Nephron (organoid): Measurements from ENCODE around the gene SCTR.

Source experiments
- H3K27ac Mint-ChIP-seq, 3 experiments: 2 replicates each; pipeline ENCODE4 v1.8.0; 2020; ENCODE audit warnings: mixed read lengths in 3 of 3, mild to moderate bottlenecking in 2 of 3, moderate library complexity in 1 of 3
- H3K27me3 Mint-ChIP-seq: 2 replicates; pipeline ENCODE4 v1.8.0; 2021; ENCODE audit warnings: low read depth, mild to moderate bottlenecking, moderate library complexity, mixed read lengths
- H3K36me3 Mint-ChIP-seq: 2 replicates; pipeline ENCODE4 v1.8.0; 2020; ENCODE audit warnings: low read depth, mixed read lengths
- H3K4me1 Mint-ChIP-seq: 2 replicates; pipeline ENCODE4 v1.8.0; 2020; ENCODE audit warnings: mixed read lengths
- H3K4me3 Mint-ChIP-seq, 3 experiments: 2 replicates each; pipeline ENCODE4 v1.8.0; 2020; ENCODE audit warnings: mild to moderate bottlenecking in 3 of 3, mixed read lengths in 3 of 3, moderate library complexity in 2 of 3
- H3K9me3 Mint-ChIP-seq: 2 replicates; pipeline ENCODE4 v1.8.0; 2020; ENCODE audit warnings: mixed read lengths
- TF ChIP-seq, protein P1 (sequence below), 3 experiments: fragments of 200-600 bp; sonication (generic); IDR thresholded peaks; one replicate each; pipeline ENCODE4 v1.5.0; 2021; ENCODE audit warnings: antibody characterized with exemption in 3 of 3; ENCODE audit not compliant: unreplicated experiment in 3 of 3

SCTR gene

DNA sequence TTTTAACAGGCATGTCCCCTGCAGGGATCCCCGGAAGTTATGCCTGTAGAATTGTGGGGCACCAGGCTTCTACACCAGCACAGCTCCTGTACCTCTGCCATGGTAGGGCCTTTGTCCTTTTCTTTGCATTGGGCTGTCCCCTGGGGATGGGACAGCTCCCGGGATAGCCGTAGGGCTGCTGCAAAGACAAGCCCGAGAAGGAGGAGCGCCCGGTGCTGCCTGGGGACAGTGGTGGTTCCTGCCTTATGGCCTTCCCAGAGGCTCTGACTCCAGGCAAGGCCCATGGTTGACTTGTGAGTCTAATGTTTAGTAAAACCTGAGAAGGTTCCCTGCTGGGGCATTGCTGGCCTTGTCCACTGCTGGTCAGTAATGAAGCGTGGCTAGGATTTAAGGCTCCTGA, 61.7 kb downstream of the SCTR start:
- no peaks in the 10 kb centered on the region for H3K36me3 Mint-ChIP-seq
- TF ChIP-seq, protein P1, sequence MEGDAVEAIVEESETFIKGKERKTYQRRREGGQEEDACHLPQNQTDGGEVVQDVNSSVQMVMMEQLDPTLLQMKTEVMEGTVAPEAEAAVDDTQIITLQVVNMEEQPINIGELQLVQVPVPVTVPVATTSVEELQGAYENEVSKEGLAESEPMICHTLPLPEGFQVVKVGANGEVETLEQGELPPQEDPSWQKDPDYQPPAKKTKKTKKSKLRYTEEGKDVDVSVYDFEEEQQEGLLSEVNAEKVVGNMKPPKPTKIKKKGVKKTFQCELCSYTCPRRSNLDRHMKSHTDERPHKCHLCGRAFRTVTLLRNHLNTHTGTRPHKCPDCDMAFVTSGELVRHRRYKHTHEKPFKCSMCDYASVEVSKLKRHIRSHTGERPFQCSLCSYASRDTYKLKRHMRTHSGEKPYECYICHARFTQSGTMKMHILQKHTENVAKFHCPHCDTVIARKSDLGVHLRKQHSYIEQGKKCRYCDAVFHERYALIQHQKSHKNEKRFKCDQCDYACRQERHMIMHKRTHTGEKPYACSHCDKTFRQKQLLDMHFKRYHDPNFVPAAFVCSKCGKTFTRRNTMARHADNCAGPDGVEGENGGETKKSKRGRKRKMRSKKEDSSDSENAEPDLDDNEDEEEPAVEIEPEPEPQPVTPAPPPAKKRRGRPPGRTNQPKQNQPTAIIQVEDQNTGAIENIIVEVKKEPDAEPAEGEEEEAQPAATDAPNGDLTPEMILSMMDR (IDR thresholded peaks at IDR 0.05; ENCODE audit: unreplicated experiment in 3 of 3): no peak
- no peaks in the 10 kb centered on the region for H3K4me1 Mint-ChIP-seq
- no peaks in the 10 kb centered on the region for H3K27me3 Mint-ChIP-seq
- no peak overlapping the region for H3K4me3 Mint-ChIP-seq
- no peaks in the 10 kb centered on the region for H3K9me3 Mint-ChIP-seq
- H3K27ac Mint-ChIP-seq: no peak overlapping the region

DNA sequence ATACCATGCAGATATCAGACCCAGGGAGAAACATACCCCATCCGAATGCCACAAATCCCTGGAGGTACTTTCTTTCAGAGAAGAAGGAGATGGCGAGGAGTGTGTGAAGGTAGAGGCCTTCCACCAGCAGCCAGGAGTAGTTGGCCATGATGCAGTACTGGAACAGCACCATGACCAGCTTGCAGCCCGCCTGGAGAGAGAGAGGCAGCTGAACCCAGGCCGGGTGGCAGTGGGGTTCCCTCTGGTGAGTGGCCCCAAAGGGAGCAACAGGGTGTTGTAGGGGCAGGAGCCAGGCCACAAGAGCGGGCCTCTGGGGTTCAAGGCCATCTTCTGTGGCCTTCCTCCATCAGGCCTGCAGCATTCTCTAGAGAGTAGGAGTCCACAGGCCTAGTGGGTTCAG, 62.5 kb downstream of the SCTR start:
- Mint-ChIP-seq H3K36me3 (no peaks in the 10 kb centered on the region), H3K9me3 (no peaks in the 10 kb centered on the region), H3K27me3 (no peaks in the 10 kb centered on the region), H3K27ac (no peak overlapping the region), H3K4me1 (no peaks in the 10 kb centered on the region), H3K4me3 (no peak overlapping the region)
- TF ChIP-seq, protein P1 (IDR thresholded peaks at IDR 0.05; ENCODE audit: unreplicated experiment in 3 of 3): no peak

DNA sequence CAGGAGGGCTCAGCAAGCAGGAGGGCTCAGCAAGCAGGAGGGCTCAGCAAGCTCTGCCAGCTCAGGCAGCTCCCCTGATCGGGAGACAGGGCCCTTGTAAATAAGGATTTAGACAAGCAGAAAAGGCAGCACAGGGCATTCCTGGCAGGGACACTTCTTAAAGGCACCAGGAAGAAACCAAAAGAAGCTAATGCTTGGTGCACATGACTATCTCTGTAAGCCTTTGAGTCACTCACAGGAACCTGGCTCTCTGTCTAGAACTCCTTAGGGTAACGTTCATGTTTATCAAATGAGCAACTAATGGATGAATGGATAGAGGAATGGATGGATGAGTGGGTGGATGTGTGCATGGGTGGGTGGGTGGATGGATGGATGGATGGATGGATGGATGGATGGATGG, 64.2 kb downstream of the SCTR start:
- H3K27me3 Mint-ChIP-seq: peaks cover 4% of the 10 kb centered on the region
- TF ChIP-seq, protein P1 (IDR thresholded peaks at IDR 0.05; ENCODE audit: unreplicated experiment in 3 of 3): no peak
- peaks cover 6% of the 10 kb centered on the region for H3K36me3 Mint-ChIP-seq
- no peak overlapping the region for H3K4me3 Mint-ChIP-seq
- H3K4me1 Mint-ChIP-seq: no peaks in the 10 kb centered on the region
- no peak overlapping the region for H3K27ac Mint-ChIP-seq
- H3K9me3 Mint-ChIP-seq: peaks cover 5% of the 10 kb centered on the region

DNA sequence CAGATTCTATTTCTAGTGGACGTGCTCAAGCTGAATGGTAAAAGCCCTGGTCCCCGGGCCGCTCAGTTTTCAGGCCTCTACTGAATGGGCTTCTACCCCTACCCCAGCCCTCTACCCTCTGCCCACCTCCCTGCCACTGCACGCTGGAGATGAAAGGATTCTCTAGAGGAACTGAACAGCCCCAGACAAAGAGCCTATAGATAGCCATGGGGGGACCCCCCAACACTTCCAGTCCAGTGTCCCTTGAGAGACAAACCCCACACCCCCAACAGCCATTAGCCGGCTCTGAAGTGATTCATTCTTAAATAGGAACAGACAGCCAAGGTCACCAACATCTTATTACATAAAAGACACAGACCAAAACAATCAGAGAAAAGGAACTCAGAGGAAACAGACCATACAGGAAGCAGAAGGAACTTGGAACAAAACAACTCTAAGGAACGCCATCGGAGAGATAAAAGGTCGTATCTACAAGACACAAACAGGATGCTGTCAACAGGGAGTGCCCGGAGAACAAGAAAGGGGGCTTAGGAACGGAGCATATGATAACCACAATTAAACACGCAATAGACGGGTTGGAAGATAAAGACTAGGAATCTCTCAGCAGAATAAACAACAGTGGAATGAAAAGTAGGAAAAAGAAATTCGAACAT, 69.1 kb downstream of the SCTR start:
- no peak overlapping the region for H3K4me3 Mint-ChIP-seq
- peaks cover 6% of the 10 kb centered on the region for H3K36me3 Mint-ChIP-seq
- peaks cover 2% of the 10 kb centered on the region for H3K4me1 Mint-ChIP-seq
- H3K9me3 Mint-ChIP-seq: peaks cover 5% of the 10 kb centered on the region
- TF ChIP-seq, protein P1 (IDR thresholded peaks at IDR 0.05; ENCODE audit: unreplicated experiment in 3 of 3): no peak
- H3K27ac Mint-ChIP-seq: peak overlapping the region in 2 of 3 experiments; percentile 0 to 10
- peaks cover 7% of the 10 kb centered on the region for H3K27me3 Mint-ChIP-seq

DNA sequence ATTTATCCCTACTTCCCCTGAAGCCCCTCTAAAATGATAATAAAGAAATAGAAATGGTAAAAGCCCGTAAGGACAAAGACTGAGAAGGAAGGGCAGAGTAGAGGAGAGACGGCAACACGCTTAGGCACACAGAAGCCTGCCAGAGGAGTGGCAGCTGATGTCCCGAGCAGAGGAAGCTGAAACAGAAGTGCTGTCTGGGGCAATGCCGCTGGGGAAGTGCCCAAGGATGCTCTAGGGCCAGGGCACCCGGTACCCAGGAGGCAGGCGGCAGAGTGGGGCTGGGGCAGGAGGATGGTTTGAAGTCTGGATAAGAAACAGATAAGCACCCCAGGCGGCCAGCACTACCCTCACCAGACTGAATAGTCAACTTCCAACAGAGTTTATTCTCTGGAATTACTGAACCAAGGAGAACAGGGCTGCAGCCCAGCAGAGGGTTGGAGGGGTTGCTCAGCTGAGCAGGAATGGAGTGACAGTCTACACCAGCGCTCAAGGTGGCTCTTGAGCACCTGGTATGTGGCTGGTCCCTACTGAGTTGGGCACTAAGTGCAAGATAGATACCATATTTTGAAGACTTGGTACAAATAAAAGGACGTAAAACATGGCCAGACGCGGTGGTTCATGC, 70.2 kb downstream of the SCTR start:
- H3K36me3 Mint-ChIP-seq: peaks cover 6% of the 10 kb centered on the region
- TF ChIP-seq, protein P1 (IDR thresholded peaks at IDR 0.05; ENCODE audit: unreplicated experiment in 3 of 3): no peak
- peaks cover 5% of the 10 kb centered on the region for H3K9me3 Mint-ChIP-seq
- H3K27me3 Mint-ChIP-seq: peaks cover 11% of the 10 kb centered on the region
- no peak overlapping the region for H3K27ac Mint-ChIP-seq
- no peak overlapping the region for H3K4me3 Mint-ChIP-seq
- H3K4me1 Mint-ChIP-seq: peaks cover 10% of the 10 kb centered on the region
